ENCODE results near the gene SEC16B.

DNA sequence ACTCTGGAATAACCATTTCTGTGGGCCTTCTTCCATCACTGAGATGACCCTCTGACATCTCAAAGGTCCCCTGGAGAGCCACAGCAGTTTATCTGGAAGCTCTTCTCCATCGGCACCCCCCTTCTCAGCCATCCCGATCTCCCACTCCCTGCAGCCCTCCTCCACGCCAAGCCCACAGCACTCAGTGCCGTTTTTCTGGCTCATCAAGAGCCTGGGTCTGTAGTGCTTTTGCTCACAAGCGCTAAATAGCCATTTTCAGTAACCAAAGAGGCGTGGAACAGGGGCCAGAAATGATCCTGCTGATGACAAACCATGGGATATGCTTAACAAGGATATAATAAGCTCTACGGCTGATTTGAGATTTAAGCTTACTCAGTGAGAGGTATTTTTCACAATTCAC is 17.6 kb downstream of the SEC16B start:
- TF ChIP-seq, protein P1, sequence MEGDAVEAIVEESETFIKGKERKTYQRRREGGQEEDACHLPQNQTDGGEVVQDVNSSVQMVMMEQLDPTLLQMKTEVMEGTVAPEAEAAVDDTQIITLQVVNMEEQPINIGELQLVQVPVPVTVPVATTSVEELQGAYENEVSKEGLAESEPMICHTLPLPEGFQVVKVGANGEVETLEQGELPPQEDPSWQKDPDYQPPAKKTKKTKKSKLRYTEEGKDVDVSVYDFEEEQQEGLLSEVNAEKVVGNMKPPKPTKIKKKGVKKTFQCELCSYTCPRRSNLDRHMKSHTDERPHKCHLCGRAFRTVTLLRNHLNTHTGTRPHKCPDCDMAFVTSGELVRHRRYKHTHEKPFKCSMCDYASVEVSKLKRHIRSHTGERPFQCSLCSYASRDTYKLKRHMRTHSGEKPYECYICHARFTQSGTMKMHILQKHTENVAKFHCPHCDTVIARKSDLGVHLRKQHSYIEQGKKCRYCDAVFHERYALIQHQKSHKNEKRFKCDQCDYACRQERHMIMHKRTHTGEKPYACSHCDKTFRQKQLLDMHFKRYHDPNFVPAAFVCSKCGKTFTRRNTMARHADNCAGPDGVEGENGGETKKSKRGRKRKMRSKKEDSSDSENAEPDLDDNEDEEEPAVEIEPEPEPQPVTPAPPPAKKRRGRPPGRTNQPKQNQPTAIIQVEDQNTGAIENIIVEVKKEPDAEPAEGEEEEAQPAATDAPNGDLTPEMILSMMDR (IDR thresholded peaks at IDR 0.05): no peak
- TF ChIP-seq POLR2AphosphoS5 (IDR thresholded peaks at IDR 0.05) (no peak), EP300 (IDR thresholded peaks at IDR 0.05) (no peak)
